Peyer's patch (tissue), 4 donors: ENCODE measurements around the gene FMN1.

Source experiments
- POLR2A ChIP-seq, 2 donors: fragments of 450-650 bp; IDR thresholded peaks; one replicate each; pipeline ENCODE4 v1.5.1; 2017; ENCODE audit warnings: antibody characterized with exemption in 2 of 2, mild to moderate bottlenecking in 2 of 2, moderate library complexity in 2 of 2
- TF ChIP-seq, protein P1 (sequence below), 6 experiments: fragments of 450-650 bp in 4 of 6; fragments of 200-600 bp in 2 of 6; sonication (generic) in 1 of 6; IDR thresholded peaks; one replicate each; pipeline ENCODE4 v1.5.1; 2017 to 2019; ENCODE audit warnings: antibody characterized with exemption in 6 of 6, mild to moderate bottlenecking in 3 of 6, moderate library complexity in 1 of 6

DNA sequence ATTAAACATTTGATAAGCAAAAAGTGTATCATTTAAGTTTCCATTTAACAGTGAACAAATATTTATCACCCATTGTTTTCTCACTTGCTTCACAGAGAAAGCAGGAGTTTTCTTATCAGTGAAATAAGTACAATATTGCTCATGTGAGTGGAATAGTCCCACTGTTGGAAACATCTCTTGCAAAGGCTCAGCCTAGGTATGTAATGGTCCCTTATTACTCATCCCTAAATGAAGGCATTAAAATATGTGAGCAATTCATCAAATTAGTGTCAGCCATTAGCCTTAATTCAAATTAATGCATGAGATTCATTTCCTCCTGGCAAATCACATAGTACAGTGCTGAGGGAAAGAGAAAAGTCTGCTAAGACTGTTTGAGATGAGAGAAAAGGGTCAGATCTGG, 9.6 kb upstream of the FMN1 start:
- TF ChIP-seq, protein P1, sequence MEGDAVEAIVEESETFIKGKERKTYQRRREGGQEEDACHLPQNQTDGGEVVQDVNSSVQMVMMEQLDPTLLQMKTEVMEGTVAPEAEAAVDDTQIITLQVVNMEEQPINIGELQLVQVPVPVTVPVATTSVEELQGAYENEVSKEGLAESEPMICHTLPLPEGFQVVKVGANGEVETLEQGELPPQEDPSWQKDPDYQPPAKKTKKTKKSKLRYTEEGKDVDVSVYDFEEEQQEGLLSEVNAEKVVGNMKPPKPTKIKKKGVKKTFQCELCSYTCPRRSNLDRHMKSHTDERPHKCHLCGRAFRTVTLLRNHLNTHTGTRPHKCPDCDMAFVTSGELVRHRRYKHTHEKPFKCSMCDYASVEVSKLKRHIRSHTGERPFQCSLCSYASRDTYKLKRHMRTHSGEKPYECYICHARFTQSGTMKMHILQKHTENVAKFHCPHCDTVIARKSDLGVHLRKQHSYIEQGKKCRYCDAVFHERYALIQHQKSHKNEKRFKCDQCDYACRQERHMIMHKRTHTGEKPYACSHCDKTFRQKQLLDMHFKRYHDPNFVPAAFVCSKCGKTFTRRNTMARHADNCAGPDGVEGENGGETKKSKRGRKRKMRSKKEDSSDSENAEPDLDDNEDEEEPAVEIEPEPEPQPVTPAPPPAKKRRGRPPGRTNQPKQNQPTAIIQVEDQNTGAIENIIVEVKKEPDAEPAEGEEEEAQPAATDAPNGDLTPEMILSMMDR (IDR thresholded peaks at IDR 0.05), result no peak
- TF ChIP-seq POLR2A (IDR thresholded peaks at IDR 0.05), result no peak
